WTC11 (cell line): Measurements from ENCODE around the gene ARHGEF18. TPM values are rescaled to one million over a fixed set of nuclear protein-coding genes. Genes with fewer than 3 reads are reported as not detected.

Experiments
- ATAC-seq: fragments of 200-7000 bp; cut with Tn5 transposase; 2 replicates; pipeline ENCODE4 v1.10.0; 2021; ENCODE audit warnings: mild to moderate bottlenecking, moderate library complexity
- CTCF ChIA-PET: fragments of 300-600 bp; sonication (Branson Sonifier 250); formaldehyde crosslinking; loops from one replicate; lab custom pipeline; 2021; ENCODE audit warnings: antibody characterized with exemption; lab: Charles Lee
- POLR2A ChIA-PET: fragments of 350-600 bp; sonication (Branson Sonifier 250); formaldehyde crosslinking; loops from one replicate; lab custom pipeline; 2021; ENCODE audit warnings: antibody characterized with exemption; lab: Charles Lee
- DNase-seq: peaks from one replicate; pipeline ENCODE4 v3.0.0; 2021; ENCODE audit warnings: low spot score
- H3K27ac Mint-ChIP-seq: 2 replicates; pipeline ENCODE4 v1.8.0; 2021; ENCODE audit warnings: mixed read lengths
- H3K27me3 Mint-ChIP-seq: 2 replicates; pipeline ENCODE4 v1.8.0; 2021; ENCODE audit warnings: low read depth, mild to moderate bottlenecking, moderate library complexity, mixed read lengths
- H3K36me3 Mint-ChIP-seq: 2 replicates; pipeline ENCODE4 v1.8.0; 2021; ENCODE audit warnings: mixed read lengths
- H3K4me1 Mint-ChIP-seq: 2 replicates; pipeline ENCODE4 v1.8.0; 2022; ENCODE audit warnings: mixed read lengths
- H3K4me3 Mint-ChIP-seq: 2 replicates; pipeline ENCODE4 v1.8.0; 2021; ENCODE audit warnings: mild to moderate bottlenecking, moderate library complexity, mixed read lengths
- H3K9me3 Mint-ChIP-seq: 2 replicates; pipeline ENCODE4 v1.8.0; 2021; ENCODE audit warnings: mixed read lengths
- CREB1 ChIP-seq: sonication (generic); formaldehyde crosslinking; IDR thresholded peaks from 2 replicates; pipeline ENCODE4 v1.8.0; 2023; ENCODE audit warnings: mild to moderate bottlenecking, missing genetic modification reagents
- FOXP1 ChIP-seq: sonication (generic); formaldehyde crosslinking; IDR thresholded peaks from 2 replicates; pipeline ENCODE4 v1.8.0; 2022; ENCODE audit warnings: missing genetic modification reagents, mild to moderate bottlenecking, moderate library complexity, borderline replicate concordance
- GTF2I ChIP-seq: fragments of 250-450 bp; sonication (Bioruptor Pico); conservative IDR thresholded peaks from 2 replicates; pipeline ENCODE4 v1.4.0; 2021; ENCODE audit warnings: mild to moderate bottlenecking
- HMGA2 ChIP-seq: fragments of 250-450 bp; sonication (Bioruptor Pico); IDR thresholded peaks from 2 replicates; pipeline ENCODE4 v1.4.0; 2021; ENCODE audit warnings: mild to moderate bottlenecking, moderate library complexity
- JAZF1 ChIP-seq: fragments of 250-450 bp; sonication (Bioruptor Pico); IDR thresholded peaks from 2 replicates; pipeline ENCODE4 v1.9.0; 2021; ENCODE audit warnings: moderate library complexity, mild to moderate bottlenecking, inconsistent platforms
- JUN ChIP-seq: sonication (generic); formaldehyde crosslinking; IDR thresholded peaks from 2 replicates; pipeline ENCODE4 v1.8.0; 2023; ENCODE audit warnings: mild to moderate bottlenecking, missing genetic modification reagents
- KAT7 ChIP-seq: sonication (generic); formaldehyde crosslinking; IDR thresholded peaks from 2 replicates; pipeline ENCODE4 v1.8.1; 2023; ENCODE audit warnings: missing genetic modification reagents, mild to moderate bottlenecking, borderline replicate concordance
- MXD4 ChIP-seq: fragments of 250-450 bp; sonication (Bioruptor Pico); IDR thresholded peaks from 2 replicates; pipeline ENCODE4 v1.8.0; 2021; ENCODE audit warnings: mild to moderate bottlenecking, moderate library complexity, borderline replicate concordance
- NR3C1 ChIP-seq: sonication (generic); formaldehyde crosslinking; conservative IDR thresholded peaks from 2 replicates; pipeline ENCODE4 v1.8.1; 2023; ENCODE audit warnings: low read depth, mild to moderate bottlenecking, missing genetic modification reagents
- RELA ChIP-seq: sonication (generic); formaldehyde crosslinking; IDR thresholded peaks from 2 replicates; pipeline ENCODE4 v1.8.1; 2022; ENCODE audit warnings: missing genetic modification reagents, mild to moderate bottlenecking, borderline replicate concordance
- SOX15 ChIP-seq: fragments of 250-450 bp; sonication (Bioruptor Pico); IDR thresholded peaks from 2 replicates; pipeline ENCODE4 v1.9.0; 2021; ENCODE audit warnings: mild to moderate bottlenecking
- TCF7 ChIP-seq: sonication (generic); formaldehyde crosslinking; IDR thresholded peaks from 2 replicates; pipeline ENCODE4 v1.8.0; 2022; ENCODE audit warnings: mild to moderate bottlenecking, low read depth, missing genetic modification reagents, moderate library complexity
- TEAD1 ChIP-seq: sonication (generic); formaldehyde crosslinking; IDR thresholded peaks from 2 replicates; pipeline ENCODE4 v1.8.0; 2022; ENCODE audit warnings: mild to moderate bottlenecking, missing genetic modification reagents
- ZNF219 ChIP-seq: sonication (generic); formaldehyde crosslinking; IDR thresholded peaks from 2 replicates; pipeline ENCODE4 v1.8.0; 2023; ENCODE audit warnings: missing genetic modification reagents, mild to moderate bottlenecking, borderline replicate concordance
- ZNF263 ChIP-seq: sonication (generic); formaldehyde crosslinking; IDR thresholded peaks from 2 replicates; pipeline ENCODE4 v1.8.1; 2022; ENCODE audit warnings: low read depth, mild to moderate bottlenecking, moderate library complexity, missing genetic modification reagents
- ZNF317 ChIP-seq: sonication (generic); formaldehyde crosslinking; IDR thresholded peaks from 2 replicates; pipeline ENCODE4 v1.8.1; 2023; ENCODE audit warnings: low read depth, mild to moderate bottlenecking, moderate library complexity, missing genetic modification reagents, borderline replicate concordance
- ZNF416 ChIP-seq: fragments of 250-450 bp; sonication (Bioruptor Pico); IDR thresholded peaks from 2 replicates; pipeline ENCODE4 v1.9.0; 2021; ENCODE audit warnings: mild to moderate bottlenecking, inconsistent platforms
- total RNA-seq: library from RNA; stranded (reverse); gene quantifications from 3 replicates; pipeline ENCODE4 v1.2.3, GENCODE V29; 2021
- TF ChIP-seq, protein P1 (sequence below): fragments of 250-450 bp; sonication (Bioruptor Pico); IDR thresholded peaks from 2 replicates; pipeline ENCODE4 v1.9.0; 2021; ENCODE audit warnings: moderate library complexity, mild to moderate bottlenecking, inconsistent platforms, borderline replicate concordance
- TF ChIP-seq, protein P2 (sequence below): sonication (generic); formaldehyde crosslinking; IDR thresholded peaks from 2 replicates; pipeline ENCODE4 v1.8.0; 2022; ENCODE audit warnings: mild to moderate bottlenecking, missing genetic modification reagents
- TF ChIP-seq, protein P3 (sequence below): fragments of 200-600 bp; IDR thresholded peaks from 2 replicates; pipeline ENCODE4 v1.8.0; 2022; ENCODE audit warnings: antibody characterized with exemption
- TF ChIP-seq, protein P4 (sequence below): fragments of 250-450 bp; sonication (Bioruptor Pico); IDR thresholded peaks from 2 replicates; pipeline ENCODE4 v1.9.0; 2021; ENCODE audit warnings: mild to moderate bottlenecking, borderline replicate concordance

ARHGEF18 gene
- total RNA-seq, 1 experiment from 2014 or later = 56.1 TPM

DNA sequence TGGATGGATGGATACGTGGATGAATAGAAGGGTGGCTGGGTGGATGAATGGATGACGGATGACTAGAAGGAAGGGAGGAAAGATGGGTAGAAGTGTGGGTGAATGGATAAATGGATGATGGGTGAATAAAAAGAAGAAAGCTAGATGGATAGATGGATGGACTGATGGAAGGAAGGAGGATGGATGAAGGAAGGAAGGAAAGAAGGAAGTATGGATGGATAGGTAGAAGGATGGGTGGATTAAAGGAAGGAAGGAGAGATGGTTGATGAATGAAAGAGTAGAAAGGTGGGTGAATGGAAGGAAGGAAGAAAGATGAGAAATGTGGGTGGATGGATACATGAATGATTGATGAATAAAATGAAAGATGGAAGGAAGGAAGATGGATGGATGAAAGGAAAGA, 14.5 kb downstream of the ARHGEF18 start (continued):
- TF ChIP-seq ZNF263 (CRISPR knock-in tag) = no peak
- TF ChIP-seq, protein P1, sequence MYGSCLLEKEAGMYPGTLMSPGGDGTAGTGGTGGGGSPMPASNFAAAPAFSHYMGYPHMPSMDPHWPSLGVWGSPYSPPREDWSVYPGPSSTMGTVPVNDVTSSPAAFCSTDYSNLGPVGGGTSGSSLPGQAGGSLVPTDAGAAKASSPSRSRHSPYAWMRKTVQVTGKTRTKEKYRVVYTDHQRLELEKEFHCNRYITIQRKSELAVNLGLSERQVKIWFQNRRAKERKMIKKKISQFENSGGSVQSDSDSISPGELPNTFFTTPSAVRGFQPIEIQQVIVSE (CRISPR knock-in tag) = no peak
- TF ChIP-seq TCF7 (CRISPR knock-in tag) = no peak

DNA sequence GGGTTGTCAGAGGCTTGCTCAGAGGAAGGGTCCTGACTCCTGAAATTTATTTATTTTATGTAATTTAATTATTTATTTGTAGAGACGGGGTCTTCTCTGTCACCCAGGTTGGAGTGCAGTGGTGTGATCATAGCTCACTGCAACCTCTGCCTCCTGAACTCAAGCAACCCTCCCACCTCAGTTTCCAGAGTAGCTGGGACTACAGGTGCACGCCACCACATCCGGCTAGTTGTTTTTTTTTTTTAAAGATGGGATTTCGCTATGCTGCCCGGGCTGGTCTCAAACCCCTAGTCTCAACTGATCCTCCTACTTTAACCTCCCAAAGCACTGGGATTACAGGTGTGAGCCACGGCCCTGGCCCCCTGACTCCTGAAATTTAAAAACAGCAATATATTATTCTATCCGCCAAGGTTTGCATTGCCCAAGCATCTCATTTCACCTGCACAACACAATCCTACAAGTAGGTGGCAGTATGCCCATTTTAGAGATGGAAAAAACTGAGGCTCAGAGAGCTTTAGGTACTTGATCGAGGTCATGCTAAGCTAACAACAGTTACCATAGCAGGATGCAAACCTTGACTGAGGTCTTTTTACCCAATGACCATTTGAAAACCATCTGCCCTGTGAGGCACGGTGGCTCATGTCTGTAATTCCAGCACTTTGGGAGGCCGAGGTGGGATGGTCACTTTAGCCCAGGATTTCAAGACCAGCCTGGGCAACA, 18.1 kb downstream of the ARHGEF18 start:
- TF ChIP-seq GTF2I (peak; percentile 62; the same call in 1 of the 2 replicates), HMGA2 (CRISPR knock-in tag) (no peak)
- TF ChIP-seq, protein P2, sequence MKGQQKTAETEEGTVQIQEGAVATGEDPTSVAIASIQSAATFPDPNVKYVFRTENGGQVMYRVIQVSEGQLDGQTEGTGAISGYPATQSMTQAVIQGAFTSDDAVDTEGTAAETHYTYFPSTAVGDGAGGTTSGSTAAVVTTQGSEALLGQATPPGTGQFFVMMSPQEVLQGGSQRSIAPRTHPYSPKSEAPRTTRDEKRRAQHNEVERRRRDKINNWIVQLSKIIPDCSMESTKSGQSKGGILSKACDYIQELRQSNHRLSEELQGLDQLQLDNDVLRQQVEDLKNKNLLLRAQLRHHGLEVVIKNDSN (CRISPR knock-in tag) = no peak
- TF ChIP-seq, protein P3, sequence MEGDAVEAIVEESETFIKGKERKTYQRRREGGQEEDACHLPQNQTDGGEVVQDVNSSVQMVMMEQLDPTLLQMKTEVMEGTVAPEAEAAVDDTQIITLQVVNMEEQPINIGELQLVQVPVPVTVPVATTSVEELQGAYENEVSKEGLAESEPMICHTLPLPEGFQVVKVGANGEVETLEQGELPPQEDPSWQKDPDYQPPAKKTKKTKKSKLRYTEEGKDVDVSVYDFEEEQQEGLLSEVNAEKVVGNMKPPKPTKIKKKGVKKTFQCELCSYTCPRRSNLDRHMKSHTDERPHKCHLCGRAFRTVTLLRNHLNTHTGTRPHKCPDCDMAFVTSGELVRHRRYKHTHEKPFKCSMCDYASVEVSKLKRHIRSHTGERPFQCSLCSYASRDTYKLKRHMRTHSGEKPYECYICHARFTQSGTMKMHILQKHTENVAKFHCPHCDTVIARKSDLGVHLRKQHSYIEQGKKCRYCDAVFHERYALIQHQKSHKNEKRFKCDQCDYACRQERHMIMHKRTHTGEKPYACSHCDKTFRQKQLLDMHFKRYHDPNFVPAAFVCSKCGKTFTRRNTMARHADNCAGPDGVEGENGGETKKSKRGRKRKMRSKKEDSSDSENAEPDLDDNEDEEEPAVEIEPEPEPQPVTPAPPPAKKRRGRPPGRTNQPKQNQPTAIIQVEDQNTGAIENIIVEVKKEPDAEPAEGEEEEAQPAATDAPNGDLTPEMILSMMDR = peak; percentile 40; the same call in 1 of the 2 replicates
- TF ChIP-seq, all 79 proteins: peak for 2
- DNase-seq = no peak
- Mint-ChIP-seq H3K27ac (no peak overlapping the region), H3K27me3 (peaks cover 38% of the 10 kb centered on the region), H3K9me3 (0 out of 2 replicates have a peak, but pooled peaks cover 5% of the 10 kb centered on the region), H3K36me3 (no peaks in the 10 kb centered on the region), H3K4me3 (no peak overlapping the region), H3K4me1 (no peaks in the 10 kb centered on the region)
- ATAC-seq = peak; percentile 46; the same call in 1 of the 2 replicates
- POLR2A ChIA-PET = no interaction called here
- CTCF ChIA-PET = interaction anchor here (0.6 to 2.5 kb wide), 22 partner anchors 10 to 941 kb away, joined by 3 to 23 read pairs (median 4); partner anchors contain the start of genes MCOLN1 and TRAPPC5

DNA sequence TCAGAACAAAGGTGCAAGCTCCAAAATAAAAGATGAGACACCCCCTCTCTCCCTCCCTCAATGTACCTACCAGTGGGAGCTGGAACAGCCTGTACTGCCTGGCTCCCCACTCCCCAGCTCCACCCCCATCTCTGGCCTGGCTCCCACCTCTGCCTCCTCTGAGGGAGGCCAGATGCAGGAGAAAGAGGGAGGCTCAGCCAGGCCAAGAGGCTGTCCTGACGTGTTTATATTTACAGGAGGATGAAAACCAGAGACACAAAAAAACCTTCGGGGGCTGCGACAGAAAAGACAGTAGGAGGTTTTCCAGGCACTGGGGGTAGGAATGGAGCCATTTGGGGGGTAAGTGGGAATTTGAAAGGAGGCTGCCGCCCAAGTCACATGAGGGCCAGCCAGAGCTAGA, 19.7 kb downstream of the ARHGEF18 start:
- ChIA-PET CTCF (interaction anchor here (1.0 kb wide), 1 partner anchor 14 kb away, joined by 3 read pairs; no protein-coding TSS in a partner anchor), POLR2A (no interaction called here)
- TF ChIP-seq MXD4 (CRISPR knock-in tag) (no peak), CREB1 (CRISPR knock-in tag) (no peak), RELA (no peak), JUN (CRISPR knock-in tag) (no peak), TEAD1 (no peak), FOXP1 (no peak), JAZF1 (no peak), GTF2I (no peak), ZNF219 (CRISPR knock-in tag) (no peak), KAT7 (CRISPR knock-in tag) (no peak), ZNF416 (CRISPR knock-in tag) (no peak), NR3C1 (no peak), ZNF317 (no peak), SOX15 (CRISPR knock-in tag) (no peak)
- TF ChIP-seq, protein P3 = no peak
- TF ChIP-seq, protein P4, sequence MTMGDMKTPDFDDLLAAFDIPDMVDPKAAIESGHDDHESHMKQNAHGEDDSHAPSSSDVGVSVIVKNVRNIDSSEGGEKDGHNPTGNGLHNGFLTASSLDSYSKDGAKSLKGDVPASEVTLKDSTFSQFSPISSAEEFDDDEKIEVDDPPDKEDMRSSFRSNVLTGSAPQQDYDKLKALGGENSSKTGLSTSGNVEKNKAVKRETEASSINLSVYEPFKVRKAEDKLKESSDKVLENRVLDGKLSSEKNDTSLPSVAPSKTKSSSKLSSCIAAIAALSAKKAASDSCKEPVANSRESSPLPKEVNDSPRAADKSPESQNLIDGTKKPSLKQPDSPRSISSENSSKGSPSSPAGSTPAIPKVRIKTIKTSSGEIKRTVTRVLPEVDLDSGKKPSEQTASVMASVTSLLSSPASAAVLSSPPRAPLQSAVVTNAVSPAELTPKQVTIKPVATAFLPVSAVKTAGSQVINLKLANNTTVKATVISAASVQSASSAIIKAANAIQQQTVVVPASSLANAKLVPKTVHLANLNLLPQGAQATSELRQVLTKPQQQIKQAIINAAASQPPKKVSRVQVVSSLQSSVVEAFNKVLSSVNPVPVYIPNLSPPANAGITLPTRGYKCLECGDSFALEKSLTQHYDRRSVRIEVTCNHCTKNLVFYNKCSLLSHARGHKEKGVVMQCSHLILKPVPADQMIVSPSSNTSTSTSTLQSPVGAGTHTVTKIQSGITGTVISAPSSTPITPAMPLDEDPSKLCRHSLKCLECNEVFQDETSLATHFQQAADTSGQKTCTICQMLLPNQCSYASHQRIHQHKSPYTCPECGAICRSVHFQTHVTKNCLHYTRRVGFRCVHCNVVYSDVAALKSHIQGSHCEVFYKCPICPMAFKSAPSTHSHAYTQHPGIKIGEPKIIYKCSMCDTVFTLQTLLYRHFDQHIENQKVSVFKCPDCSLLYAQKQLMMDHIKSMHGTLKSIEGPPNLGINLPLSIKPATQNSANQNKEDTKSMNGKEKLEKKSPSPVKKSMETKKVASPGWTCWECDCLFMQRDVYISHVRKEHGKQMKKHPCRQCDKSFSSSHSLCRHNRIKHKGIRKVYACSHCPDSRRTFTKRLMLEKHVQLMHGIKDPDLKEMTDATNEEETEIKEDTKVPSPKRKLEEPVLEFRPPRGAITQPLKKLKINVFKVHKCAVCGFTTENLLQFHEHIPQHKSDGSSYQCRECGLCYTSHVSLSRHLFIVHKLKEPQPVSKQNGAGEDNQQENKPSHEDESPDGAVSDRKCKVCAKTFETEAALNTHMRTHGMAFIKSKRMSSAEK (CRISPR knock-in tag) = no peak

More for the DNA sequence above, 19.7 kb downstream of the ARHGEF18 start:
- no peaks in the 10 kb centered on the region for H3K4me1 Mint-ChIP-seq
- no peaks in the 10 kb centered on the region for H3K36me3 Mint-ChIP-seq
- 0 out of 2 replicates have a peak, but pooled peaks cover under 1% of the 10 kb centered on the region for H3K9me3 Mint-ChIP-seq
- DNase-seq (no peak), ATAC-seq (no peak)
- peak overlapping the region; percentile 43; the same call in 1 of the 2 replicates for H3K27ac Mint-ChIP-seq
- peaks cover 24% of the 10 kb centered on the region for H3K27me3 Mint-ChIP-seq
- no peak overlapping the region for H3K4me3 Mint-ChIP-seq
